HG02885 (cell line): ENCODE data around the gene MPND.
"Not testable (repeated sequence)": the region's sequence is repeated elsewhere in the genome, so short reads cannot be mapped to it uniquely, and the experiment has no call there.

Experiments used
- ATAC-seq: cut with Tn5 transposase; IDR thresholded peaks from one replicate; pipeline ENCODE4 v1.9.1; 2021; ENCODE audit warnings: mild to moderate bottlenecking; ENCODE audit not compliant: unreplicated experiment, poor library complexity

MPND gene

GRCh38 chr19:4319067-4319718 lies 24.2 kb upstream of the MPND start:
- ATAC-seq: no peak

- ATAC-seq: no peak
Observed at GRCh38 chr19:4320419-4320818, 22.9 kb upstream of the MPND start.

- ATAC-seq: no peak
Observed at GRCh38 chr19:4322942-4323665, 20.3 kb upstream of the MPND start.

- no peak for ATAC-seq
Observed at GRCh38 chr19:4323692-4324091, 19.7 kb upstream of the MPND start.

GRCh38 chr19:4324228-4324627 lies 19.1 kb upstream of the MPND start:
- no peak for ATAC-seq

GRCh38 chr19:4326215-4326836 lies 17.0 kb upstream of the MPND start:
- no peak for ATAC-seq

- ATAC-seq: no peak
Observed at GRCh38 chr19:4326837-4327251, 16.5 kb upstream of the MPND start.

- no peak for ATAC-seq
Observed at GRCh38 chr19:4327252-4327876, 16.0 kb upstream of the MPND start.

- ATAC-seq: no peak
Observed at GRCh38 chr19:4327877-4328242, 15.5 kb upstream of the MPND start.

GRCh38 chr19:4328243-4328990 lies 14.9 kb upstream of the MPND start:
- peak; percentile 78 for ATAC-seq

GRCh38 chr19:4328991-4329681 lies 14.2 kb upstream of the MPND start:
- not testable (repeated sequence) for ATAC-seq

- ATAC-seq: no peak
Observed at GRCh38 chr19:4329858-4330257, 13.5 kb upstream of the MPND start.

GRCh38 chr19:4334929-4335570 lies 8.3 kb upstream of the MPND start:
- no peak for ATAC-seq

- ATAC-seq: no peak
Observed at GRCh38 chr19:4337906-4338440, 5.4 kb upstream of the MPND start.

GRCh38 chr19:4338441-4339355 lies 4.7 kb upstream of the MPND start, which contains the start of gene STAP2:
Gene STAP2, minus strand, starts transcription at chr19:4338827. Its CDS starts 74 bp downstream, at chr19:4338753.
- no peak for ATAC-seq

- ATAC-seq: no peak
Observed at GRCh38 chr19:4342314-4342614, 1.1 kb upstream of the MPND start.

GRCh38 chr19:4342615-4343369 lies 570 bp upstream of the MPND start:
- peak; percentile 86 for ATAC-seq
